Measurements from ENCODE around the gene RGS3. TPM values are rescaled to one million over a fixed set of nuclear protein-coding genes. Genes with fewer than 3 reads are reported as not detected.

The RGS3 gene
- total and polyA plus RNA-seq, 7 experiments from 2014 or later = 4.9 to 43.4 (median 11.6) TPM

Other genes starting within 250 kb of the RGS3 start
- 10 to 100 TPM; 22.4 to 50.6 (median 33.4) TPM for gene FKBP15, start 242.4 kb upstream of the RGS3 start, total RNA-seq
- gene FKBP15, start 242.4 kb upstream of the RGS3 start, polyA plus RNA-seq = 10 to 100 TPM in 1 of 2 donors, 1 to 10 TPM in 1; 8.8 to 18.1 TPM
- 10 to 100 TPM in 1 of 5 experiments, 1 to 10 TPM in 4; 4.5 to 10.4 (median 4.7) TPM for gene SLC31A1, start 242.2 kb upstream of the RGS3 start, total RNA-seq
- gene SLC31A1, start 242.2 kb upstream of the RGS3 start, polyA plus RNA-seq = 1 to 10 TPM; 3.0 to 4.1 TPM
- gene CDC26, start 188.2 kb upstream of the RGS3 start, total RNA-seq = 10 to 100 TPM; 21.7 to 40.3 (median 34.4) TPM
- 100 to 1,000 TPM; 180 to 185 TPM for gene CDC26, start 188.2 kb upstream of the RGS3 start, polyA plus RNA-seq
- gene PRPF4, start 188.1 kb upstream of the RGS3 start, total RNA-seq = 10 to 100 TPM; 17.4 to 36.9 (median 22.0) TPM
- 10 to 100 TPM; 19.7 to 29.6 TPM for gene PRPF4, start 188.1 kb upstream of the RGS3 start, polyA plus RNA-seq
- gene RNF183, start 160.4 kb upstream of the RGS3 start, total RNA-seq = not detected
- gene RNF183, start 160.4 kb upstream of the RGS3 start, polyA plus RNA-seq = not detected
- gene WDR31, start 123.5 kb upstream of the RGS3 start, total RNA-seq = 1 to 10 TPM in 4 of 5 experiments, under 1 TPM in 1; 0.27 to 1.7 (median 1.0) TPM
- under 1 TPM; 0.48 to 0.49 TPM for gene WDR31, start 123.5 kb upstream of the RGS3 start, polyA plus RNA-seq
- 1 to 10 TPM in 2 of 5 experiments, under 1 TPM in 1, not detected in 2; 0.13 to 9.6 (median 1.2) TPM for gene BSPRY, start 114.2 kb upstream of the RGS3 start, total RNA-seq
- under 1 TPM; 0.13 to 0.48 TPM for gene BSPRY, start 114.2 kb upstream of the RGS3 start, polyA plus RNA-seq
- gene HDHD3, start 86.7 kb upstream of the RGS3 start, total RNA-seq = 10 to 100 TPM; 11.3 to 32.2 (median 20.5) TPM
- gene HDHD3, start 86.7 kb upstream of the RGS3 start, polyA plus RNA-seq = 10 to 100 TPM; 47.1 to 52.8 TPM
- gene ALAD, start 62.4 kb upstream of the RGS3 start, total RNA-seq = 10 to 100 TPM; 25.1 to 45.5 (median 39.1) TPM
- 10 to 100 TPM; 24.2 to 31.4 TPM for gene ALAD, start 62.4 kb upstream of the RGS3 start, polyA plus RNA-seq
- gene POLE3, start 53.1 kb upstream of the RGS3 start, total RNA-seq = 10 to 100 TPM; 38.6 to 65.3 (median 50.9) TPM
- gene POLE3, start 53.1 kb upstream of the RGS3 start, polyA plus RNA-seq = 100 to 1,000 TPM; 131 to 139 TPM
- gene C9orf43, start 53.0 kb upstream of the RGS3 start, total RNA-seq = under 1 TPM; 0.41 to 0.97 (median 0.61) TPM
- gene C9orf43, start 53.0 kb upstream of the RGS3 start, polyA plus RNA-seq = under 1 TPM; 0.52 to 0.72 TPM